Transverse colon (tissue), 4 donors: ENCODE data around the gene PAPPA. TPM values are rescaled to one million over a fixed set of nuclear protein-coding genes. Genes with fewer than 3 reads are reported as not detected.

ENCODE experiments used
- DNase-seq: peaks from one replicate; pipeline ENCODE4 v3.0.0-alpha.2; 2019
- H3K27ac ChIP-seq, 4 donors: fragments of 200-600 bp; sonication (generic); 2 replicates each; pipeline ENCODE4 v1.5.1; 2016 to 2018; ENCODE audit warnings: inconsistent platforms in 4 of 4
- H3K27me3 ChIP-seq: fragments of 200-600 bp; sonication (generic); 2 replicates; pipeline ENCODE4 v1.5.1; 2017; ENCODE audit warnings: inconsistent platforms
- H3K36me3 ChIP-seq, 4 donors: fragments of 200-600 bp; sonication (generic); 2 replicates each; pipeline ENCODE4 v1.5.1; 2017 to 2019; ENCODE audit warnings: inconsistent platforms in 4 of 4
- H3K4me1 ChIP-seq, 4 donors: fragments of 200-600 bp; sonication (generic); 2 replicates each; pipeline ENCODE4 v1.5.1; 2017 to 2020; ENCODE audit warnings: inconsistent platforms in 4 of 4
- H3K4me3 ChIP-seq, 4 donors: fragments of 200-600 bp; sonication (generic); 1 replicate in 1 of 4; 2 replicates in 3 of 4; pipeline versions ENCODE4 v1.5.1 to v1.6.1; 2017 to 2019; ENCODE audit warnings: inconsistent platforms in 4 of 4
- H3K9me3 ChIP-seq, 2 donors: fragments of 200-600 bp; sonication (generic); 2 replicates each; pipeline ENCODE4 v1.5.1; 2017 to 2019; ENCODE audit warnings: inconsistent platforms in 2 of 2
- CTCF ChIP-seq, 5 experiments: fragments of 200-600 bp in 3 of 5; fragments of 450-650 bp in 2 of 5; sonication (generic) in 3 of 5; IDR thresholded peaks; 1 replicate in 2 of 5; 2 replicates in 3 of 5; pipeline ENCODE4 v1.5.1; 2016 to 2017; ENCODE audit warnings: antibody characterized with exemption in 5 of 5, inconsistent platforms in 3 of 5, mild to moderate bottlenecking in 2 of 5, moderate library complexity in 1 of 5
- EP300 ChIP-seq: sonication (generic); formaldehyde crosslinking; IDR thresholded peaks from one replicate; pipeline ENCODE4 v1.6.1; 2017; ENCODE audit warnings: antibody characterized with exemption, low read depth
- POLR2A ChIP-seq: fragments of 450-650 bp; IDR thresholded peaks from one replicate; pipeline ENCODE4 v1.6.1; 2016; ENCODE audit warnings: antibody characterized with exemption, mild to moderate bottlenecking, moderate library complexity
- POLR2AphosphoS5 ChIP-seq, 3 donors: sonication (generic); formaldehyde crosslinking; IDR thresholded peaks; one replicate each; pipeline ENCODE4 v1.6.1; 2016; ENCODE audit warnings: antibody characterized with exemption in 3 of 3
- WGBS, 2 donors: methylation state at CpG; one replicate each; pipeline ENCODE4 v1.1.5; 2018; ENCODE audit warnings: low coverage in 1 of 2; 5-methylcytosine and 5-hydroxymethylcytosine counted together
- in situ Hi-C, 4 donors: fragments of 200-750 bp; cut with MboI; loops; one replicate each; pipeline versions ENCODE4 v1.15.0 to v1.15.1; 2017; ENCODE audit warnings: low sequenced_read_pairs in 3 of 4, low pct_ligation_motif_present in 1 of 4, low pct_unique_long_range_greater_than_20kb in 1 of 4
- intact Hi-C: fragments of 100-400 bp; cut with DNase I; formaldehyde crosslinking; loops from one replicate; pipeline ENCODE4 v1.15.1; 2023; ENCODE audit warnings: low total_unique reads
- total RNA-seq, 4 donors: library from RNA; depleted of rRNA; stranded (reverse); fragments of >200 nt; gene quantifications; one replicate each; pipeline ENCODE4 v1.1.0, GENCODE V29; 2016

Gene PAPPA
- total RNA-seq, 4 donors from 2014 or later = 0.37 to 4.4 (median 1.4) TPM

DNA sequence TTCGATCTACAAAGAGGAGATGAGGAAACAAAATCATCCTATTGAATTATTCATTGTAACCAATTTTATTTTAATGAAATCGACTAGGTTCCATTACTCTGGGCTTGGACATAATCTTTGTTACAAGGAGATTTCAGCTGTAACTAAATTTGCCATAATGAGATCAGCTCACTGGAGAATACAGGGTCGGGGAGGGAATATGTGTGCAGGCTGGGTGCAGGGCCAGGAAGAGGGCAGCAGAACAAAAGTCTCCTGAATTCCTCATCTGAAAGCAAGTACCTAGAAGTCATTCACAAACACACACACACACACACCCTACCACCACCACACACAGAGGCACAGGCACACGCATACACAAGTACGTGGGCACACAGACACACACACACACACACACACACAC, 151.2 kb downstream of the PAPPA start:
- no peak for DNase-seq
- no peaks in the 10 kb centered on the region for H3K9me3 ChIP-seq
- TF ChIP-seq POLR2A = no peak
- no peak for TF ChIP-seq EP300
- no peak for TF ChIP-seq CTCF (IDR thresholded peaks at IDR 0.05)
- no peak for TF ChIP-seq POLR2AphosphoS5 (IDR thresholded peaks at IDR 0.05)
- 70 to 74% methylated on average over 3 to 5 of the region's 5 CpGs for WGBS, 2 donors
- no peak overlapping the region for H3K27ac ChIP-seq
- in situ Hi-C loops (loop anchor here in 1 of 4 donors (25.0 kb wide), 1 partner anchor 108 kb away; no protein-coding TSS in a partner anchor), intact Hi-C loops (no loop called here)
- no peaks in the 10 kb centered on the region for H3K27me3 ChIP-seq
- no peaks in the 10 kb centered on the region for H3K36me3 ChIP-seq
- no peak overlapping the region for H3K4me3 ChIP-seq
- no peaks in the 10 kb centered on the region for H3K4me1 ChIP-seq

- no peak for TF ChIP-seq POLR2A
- TF ChIP-seq CTCF (IDR thresholded peaks at IDR 0.05) = no peak
- no peak for TF ChIP-seq EP300
- TF ChIP-seq POLR2AphosphoS5 (IDR thresholded peaks at IDR 0.05) = no peak
- intact Hi-C loops = no loop called here
- no peaks in the 10 kb centered on the region for H3K27me3 ChIP-seq
- no peak overlapping the region for H3K27ac ChIP-seq
- no peaks in the 10 kb centered on the region for H3K36me3 ChIP-seq
- no peak for DNase-seq
- H3K4me1 ChIP-seq = no peaks in the 10 kb centered on the region
- in situ Hi-C loops = loop anchor here in 1 of 4 donors (25.0 kb wide), 1 partner anchor 104 kb away; no protein-coding TSS in a partner anchor
- no peak overlapping the region for H3K4me3 ChIP-seq
- 74 to 78% methylated on average over 3 to 4 of the region's 4 CpGs for WGBS, 2 donors
- no peaks in the 10 kb centered on the region for H3K9me3 ChIP-seq
These were observed 154.5 kb downstream of the PAPPA start for GRCh38 chr9:116308076-116308475.

DNA sequence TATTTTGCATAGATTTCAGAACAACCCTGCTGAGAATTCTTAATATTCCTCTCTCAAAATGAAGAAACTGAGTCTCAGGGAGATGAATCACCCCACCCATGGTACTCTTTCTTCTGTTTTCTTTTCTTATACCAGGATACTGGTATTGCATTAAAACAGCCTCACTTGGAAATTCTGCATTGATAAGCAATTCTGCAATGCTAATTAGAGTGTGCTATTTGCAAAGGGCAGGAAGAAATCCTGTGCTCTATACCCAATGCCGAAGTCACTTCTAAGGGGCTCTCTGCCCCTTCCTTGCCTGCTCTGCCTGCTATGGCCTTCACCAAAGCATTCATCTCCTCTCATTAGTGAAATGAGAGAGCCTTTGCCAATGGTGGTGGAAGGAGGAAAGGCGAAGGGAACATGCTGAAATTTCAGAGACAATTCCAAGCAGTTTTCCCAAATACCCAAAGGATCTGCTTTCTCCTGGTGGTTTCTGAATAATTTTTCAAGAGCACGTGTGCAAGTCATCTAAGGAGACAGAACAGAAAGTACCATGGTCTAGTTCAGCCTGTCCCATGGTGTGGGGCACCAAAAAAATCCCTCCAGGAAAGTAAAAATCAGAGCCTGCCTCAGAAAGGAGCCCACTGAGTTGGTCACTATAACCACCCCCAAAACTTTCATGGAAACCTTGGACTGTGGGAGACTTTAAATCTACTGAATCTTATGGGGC, 156.5 kb downstream of the PAPPA start:
- Histone ChIP-seq H3K36me3 (no peaks in the 10 kb centered on the region), H3K27me3 (no peaks in the 10 kb centered on the region), H3K27ac (no peak overlapping the region), H3K4me3 (no peak overlapping the region), H3K9me3 (no peaks in the 10 kb centered on the region), H3K4me1 (no peaks in the 10 kb centered on the region)
- in situ Hi-C loops = loop anchor here in 1 of 4 donors (25.0 kb wide), 1 partner anchor 102 kb away; no protein-coding TSS in a partner anchor
- DNase-seq = no peak
- 48 to 70% methylated on average over 2 to 3 of the region's 3 CpGs for WGBS, 2 donors
- intact Hi-C loops = no loop called here
- TF ChIP-seq POLR2AphosphoS5 (IDR thresholded peaks at IDR 0.05) = no peak
- TF ChIP-seq POLR2A = no peak
- TF ChIP-seq CTCF (IDR thresholded peaks at IDR 0.05) = no peak
- TF ChIP-seq EP300 = no peak

DNA sequence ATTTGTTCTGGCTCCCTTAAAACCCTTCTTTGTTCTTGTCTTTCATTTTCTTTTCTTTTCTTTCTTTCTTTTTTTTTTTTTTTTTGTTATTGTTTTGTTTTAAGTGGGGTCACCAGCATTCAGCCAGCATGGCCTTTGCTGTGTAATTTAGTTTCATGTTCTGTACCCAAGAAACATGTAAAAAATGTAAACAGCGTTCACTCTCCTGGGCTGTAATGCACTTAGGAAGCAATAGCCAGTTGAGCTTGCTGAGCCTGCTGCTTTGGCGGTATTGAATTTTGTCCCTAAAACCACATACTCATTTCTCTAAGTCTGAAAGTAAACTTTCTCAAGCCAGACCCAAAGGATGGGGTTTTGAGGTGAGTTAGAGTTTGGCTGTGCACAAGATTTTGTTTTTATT, 158.6 kb downstream of the PAPPA start:
- in situ Hi-C loops (loop anchor here in 1 of 4 donors (25.0 kb wide), 1 partner anchor 100 kb away; no protein-coding TSS in a partner anchor), intact Hi-C loops (no loop called here)
- DNase-seq = no peak
- Histone ChIP-seq H3K9me3 (no peaks in the 10 kb centered on the region), H3K27ac (no peak overlapping the region), H3K4me3 (no peak overlapping the region), H3K36me3 (no peaks in the 10 kb centered on the region), H3K4me1 (no peaks in the 10 kb centered on the region), H3K27me3 (no peaks in the 10 kb centered on the region)
- TF ChIP-seq POLR2AphosphoS5 (IDR thresholded peaks at IDR 0.05) (no peak), POLR2A (no peak), CTCF (IDR thresholded peaks at IDR 0.05) (no peak), EP300 (no peak)
- WGBS, 2 donors = 68 to 100% methylated on average over 1 to 2 of the region's 2 CpGs
